ENCODE results near the gene C1orf232.
A peak's percentile ranks its signal among the peaks of the same experiment; 100 is the strongest.

C1orf232 gene

DNA sequence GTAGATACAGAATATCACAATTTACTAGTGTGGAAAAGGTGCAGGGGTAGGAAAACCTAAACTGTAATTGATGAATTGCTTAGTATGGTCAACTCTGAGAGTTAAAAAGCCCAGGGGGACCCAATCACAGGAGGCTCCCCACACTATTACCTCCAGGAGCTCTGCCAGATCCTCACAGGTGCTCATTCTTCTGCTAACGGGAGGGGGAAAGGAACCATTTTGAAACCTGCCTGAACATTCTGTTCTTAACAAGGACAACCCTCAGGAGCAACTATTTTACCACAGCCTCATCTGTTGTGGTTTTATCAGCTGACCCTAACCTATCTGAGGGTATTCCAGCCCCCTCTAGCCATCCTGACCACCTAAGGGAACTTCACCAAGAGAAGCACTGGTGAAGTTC is 38.1 kb downstream of the C1orf232 start:
- no peak for DNase-seq (ENCODE audit: extremely low spot score)
- POLR2A ChIA-PET, result no interaction called here
- CTCF ChIA-PET, result interaction anchor here (1.5 to 7.9 kb wide), 2 partner anchors 14 to 133 kb away, joined by 3 to 93 read pairs; partner anchors contain the start of gene PAFAH2
- TF ChIP-seq, protein P1, sequence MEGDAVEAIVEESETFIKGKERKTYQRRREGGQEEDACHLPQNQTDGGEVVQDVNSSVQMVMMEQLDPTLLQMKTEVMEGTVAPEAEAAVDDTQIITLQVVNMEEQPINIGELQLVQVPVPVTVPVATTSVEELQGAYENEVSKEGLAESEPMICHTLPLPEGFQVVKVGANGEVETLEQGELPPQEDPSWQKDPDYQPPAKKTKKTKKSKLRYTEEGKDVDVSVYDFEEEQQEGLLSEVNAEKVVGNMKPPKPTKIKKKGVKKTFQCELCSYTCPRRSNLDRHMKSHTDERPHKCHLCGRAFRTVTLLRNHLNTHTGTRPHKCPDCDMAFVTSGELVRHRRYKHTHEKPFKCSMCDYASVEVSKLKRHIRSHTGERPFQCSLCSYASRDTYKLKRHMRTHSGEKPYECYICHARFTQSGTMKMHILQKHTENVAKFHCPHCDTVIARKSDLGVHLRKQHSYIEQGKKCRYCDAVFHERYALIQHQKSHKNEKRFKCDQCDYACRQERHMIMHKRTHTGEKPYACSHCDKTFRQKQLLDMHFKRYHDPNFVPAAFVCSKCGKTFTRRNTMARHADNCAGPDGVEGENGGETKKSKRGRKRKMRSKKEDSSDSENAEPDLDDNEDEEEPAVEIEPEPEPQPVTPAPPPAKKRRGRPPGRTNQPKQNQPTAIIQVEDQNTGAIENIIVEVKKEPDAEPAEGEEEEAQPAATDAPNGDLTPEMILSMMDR (IDR thresholded peaks at IDR 0.05; ENCODE audit: control extremely low read depth, extremely low read depth, low read depth, missing control alignments), result no peak

DNA sequence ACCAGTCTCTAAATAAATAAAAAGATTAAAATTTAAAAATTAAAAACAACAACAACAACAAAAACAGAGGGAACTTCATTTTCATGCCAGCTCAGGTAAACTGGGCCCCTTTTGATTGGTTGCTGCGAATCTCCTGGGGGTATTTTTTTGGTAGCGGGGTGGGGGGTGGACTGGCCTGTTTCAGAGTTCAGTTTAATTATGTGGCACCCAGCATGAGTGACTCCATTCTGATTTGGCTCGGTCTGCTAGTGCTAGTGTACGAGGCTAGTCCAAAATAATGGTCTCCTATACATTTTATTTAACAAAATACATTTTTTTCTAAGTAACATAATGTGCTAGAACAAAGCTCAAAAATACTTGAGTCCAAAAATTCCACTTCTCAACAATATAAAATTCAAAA is 39.0 kb downstream of the C1orf232 start:
- ChIA-PET CTCF (interaction anchor here (1.2 to 7.9 kb wide), 2 partner anchors 15 to 248 kb away, joined by 3 to 93 read pairs; no protein-coding TSS in a partner anchor), POLR2A (no interaction called here)
- TF ChIP-seq, protein P1 (IDR thresholded peaks at IDR 0.05; ENCODE audit: control extremely low read depth, extremely low read depth, low read depth, missing control alignments), result no peak
- DNase-seq (ENCODE audit: extremely low spot score), result no peak

DNA sequence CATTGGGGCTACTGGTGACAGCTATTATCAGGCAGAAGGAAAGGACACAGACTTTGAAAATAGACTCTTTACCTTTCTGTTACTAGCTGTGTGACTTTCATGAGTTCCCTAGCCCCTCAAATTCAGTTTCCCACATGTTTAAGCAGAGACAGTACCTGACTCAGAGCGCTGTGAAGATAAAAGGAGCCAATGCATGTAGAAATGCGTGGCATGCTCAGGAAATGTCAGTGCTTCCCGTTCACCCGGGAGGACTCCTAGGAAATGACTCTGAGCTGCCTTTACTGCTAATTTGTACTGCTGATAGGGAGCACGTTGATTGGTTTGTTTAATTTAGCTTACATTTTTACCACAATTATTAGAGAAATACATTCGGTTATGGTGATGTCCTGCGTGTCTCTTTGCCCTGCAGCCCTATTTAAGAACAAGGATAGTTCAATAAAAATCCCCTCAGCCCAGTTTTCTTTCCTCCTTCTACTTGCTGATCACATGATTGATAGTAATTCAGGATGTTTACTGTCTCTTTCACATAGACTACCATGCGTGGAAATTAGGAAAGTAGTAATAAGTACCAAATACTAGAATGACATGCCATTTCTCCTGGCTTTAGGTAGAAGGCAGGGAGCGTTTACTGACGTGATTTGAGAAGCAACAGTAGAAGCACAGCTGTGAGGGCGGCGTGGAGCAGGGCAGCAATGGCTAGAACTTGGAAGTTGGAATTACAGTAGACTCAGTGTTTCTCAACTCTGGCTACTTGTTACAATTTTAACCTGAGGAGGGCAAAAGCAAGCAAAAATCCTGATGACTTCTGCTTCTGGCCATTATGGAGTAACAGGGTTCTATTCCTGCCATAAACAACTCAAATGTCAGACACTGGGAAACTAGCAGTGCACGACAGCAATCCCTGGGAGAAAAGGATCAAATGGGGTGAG is 41.3 kb downstream of the C1orf232 start:
- TF ChIP-seq, protein P1 (IDR thresholded peaks at IDR 0.05; ENCODE audit: control extremely low read depth, extremely low read depth, low read depth, missing control alignments), result no peak
- CTCF ChIA-PET, result interaction anchor here (1.7 to 7.9 kb wide), 5 partner anchors 15 to 157 kb away, joined by 5 to 93 read pairs (median 12); partner anchors contain the start of genes C1orf232, PDIK1L and ZNF593
- POLR2A ChIA-PET, result interaction anchor here (1.0 kb wide), 1 partner anchor 20 kb away, joined by 3 read pairs; no protein-coding TSS in a partner anchor
- no peak for DNase-seq (ENCODE audit: extremely low spot score)

DNA sequence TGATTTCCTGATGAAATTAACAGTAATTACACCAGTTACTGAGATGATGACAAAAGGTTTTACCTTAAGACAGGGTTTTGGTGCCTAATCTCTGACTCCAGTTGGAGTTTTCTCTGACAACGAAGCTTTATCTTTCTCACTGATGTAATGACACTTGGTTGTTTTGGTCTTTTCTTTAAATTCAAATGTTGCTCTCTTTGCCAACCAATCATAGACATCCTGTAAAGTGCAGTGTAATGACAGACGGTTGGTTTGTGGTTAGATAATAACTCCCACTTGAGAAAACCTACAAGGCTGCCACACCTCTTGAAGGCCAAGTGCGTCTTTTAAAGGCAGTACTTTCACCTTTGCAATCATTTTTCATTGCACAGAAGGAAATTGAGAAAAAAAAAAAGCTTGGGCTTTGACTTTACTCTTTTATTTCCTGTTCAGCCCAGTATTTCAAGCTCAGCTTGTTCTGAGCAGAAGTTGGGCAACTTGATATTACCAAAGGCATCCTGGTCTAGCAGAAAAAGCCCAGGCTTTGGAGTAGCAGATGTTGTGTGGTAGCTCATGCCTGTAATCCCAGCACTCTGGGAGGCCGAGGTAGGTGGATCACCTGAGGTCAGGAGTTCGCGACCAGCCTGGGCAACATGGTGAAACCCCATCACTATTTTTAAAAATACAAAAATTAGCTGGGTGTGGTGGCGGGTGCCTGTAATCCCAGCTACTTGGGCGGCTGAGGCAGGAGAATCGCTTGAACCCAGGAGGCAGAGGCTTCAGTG is 42.3 kb downstream of the C1orf232 start:
- POLR2A ChIA-PET, result interaction anchor here (1.0 kb wide), 1 partner anchor 19 kb away, joined by 3 read pairs; no protein-coding TSS in a partner anchor
- TF ChIP-seq, protein P1 (IDR thresholded peaks at IDR 0.05; ENCODE audit: control extremely low read depth, extremely low read depth, low read depth, missing control alignments), result no peak
- CTCF ChIA-PET, result interaction anchor here (0.7 to 7.9 kb wide), 11 partner anchors 11 to 196 kb away, joined by 3 to 93 read pairs (median 5); partner anchors contain the start of genes C1orf232, CEP85, PDIK1L and ZNF593
- peak; percentile 74 for DNase-seq (ENCODE audit: extremely low spot score)

DNA sequence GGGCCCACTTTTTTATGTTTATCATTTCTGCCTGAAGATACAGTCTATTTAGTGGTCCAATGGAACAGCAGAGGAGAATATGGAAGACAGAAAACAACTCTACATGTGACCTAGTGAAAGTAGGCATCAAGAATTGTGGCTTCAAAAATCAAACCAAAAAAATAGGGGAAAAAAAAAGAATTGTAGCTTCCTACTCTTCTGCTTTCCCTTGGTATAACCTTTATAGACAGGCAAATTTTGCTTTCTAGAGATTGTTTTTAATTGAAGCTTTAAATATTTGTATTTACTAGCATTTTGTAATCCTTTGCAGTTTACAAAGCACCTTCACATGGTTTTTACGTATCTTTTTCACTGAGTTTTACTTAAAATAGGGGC is 42.8 kb downstream of the C1orf232 start:
- POLR2A ChIA-PET, result interaction anchor here (1.0 kb wide), 1 partner anchor 18 kb away, joined by 3 read pairs; no protein-coding TSS in a partner anchor
- TF ChIP-seq, protein P1 (IDR thresholded peaks at IDR 0.05; ENCODE audit: control extremely low read depth, extremely low read depth, low read depth, missing control alignments), result no peak
- CTCF ChIA-PET, result interaction anchor here (0.7 to 7.9 kb wide), 10 partner anchors 11 to 196 kb away, joined by 3 to 93 read pairs (median 4); partner anchors contain the start of genes C1orf232, CEP85, PDIK1L and ZNF593
- DNase-seq (ENCODE audit: extremely low spot score), result no peak

DNA sequence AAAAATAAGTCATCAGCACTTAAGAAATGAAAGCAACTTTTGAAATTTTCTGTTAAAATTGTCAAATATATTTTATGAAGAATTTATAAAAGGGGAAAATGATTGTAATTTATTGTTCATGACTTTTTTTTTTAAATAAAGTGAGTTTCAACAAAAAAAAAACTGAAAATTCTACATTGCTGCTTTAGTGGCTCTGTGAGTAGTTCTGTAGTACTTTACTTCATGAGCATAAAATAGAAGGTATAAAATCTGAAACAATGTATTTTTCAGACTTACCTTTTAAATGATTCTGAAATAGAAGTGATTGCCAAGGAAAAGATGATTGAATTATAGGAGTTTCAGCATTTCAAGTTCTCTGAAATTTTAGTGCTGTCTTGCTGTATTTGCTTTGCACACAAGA is 43.4 kb downstream of the C1orf232 start:
- CTCF ChIA-PET, result interaction anchor here (1.2 to 7.9 kb wide), 6 partner anchors 13 to 160 kb away, joined by 3 to 93 read pairs (median 5); partner anchors contain the start of genes CEP85 and PDIK1L
- TF ChIP-seq, protein P1 (IDR thresholded peaks at IDR 0.05; ENCODE audit: control extremely low read depth, extremely low read depth, low read depth, missing control alignments), result no peak
- DNase-seq (ENCODE audit: extremely low spot score), result no peak
- POLR2A ChIA-PET, result no interaction called here
